K562 (cell line): ENCODE results near the gene TP53TG5. TPM values are rescaled to one million over a fixed set of nuclear protein-coding genes. Genes with fewer than 3 reads are reported as not detected.

Experiments used
- ATAC-seq: fragments of 200-7000 bp; cut with Tn5 transposase; 3 replicates; pipeline ENCODE4 v1.9.1; 2020; ENCODE audit warnings: moderate library complexity
- BruUV-seq: library from RNA; stranded (reverse); fragments of 400-500 nt; replicated peaks from 2 replicates; lab custom pipeline; 2021; lab: Mats Ljungman, UMichigan
- CTCF ChIA-PET: fragments of 300-600 bp; formaldehyde crosslinking; extraction: SDS; loops from one replicate; lab custom pipeline; 2021; ENCODE audit warnings: low intra/inter-chr PET ratio; lab: Yijun Ruan, JAX
- POLR2A ChIA-PET: fragments of 300-600, 350-650 bp; sonication (Branson Sonifier 250); formaldehyde crosslinking; extraction: SDS; loops from one replicate; lab custom pipeline; 2021; ENCODE audit warnings: antibody characterized with exemption, inconsistent platforms; lab: Yijun Ruan, JAX
- DNase-seq, 4 experiments: peaks; one replicate each; pipeline versions ENCODE4 v3.0.0 to v3.0.0-alpha.2; 2011 to 2018; ENCODE audit warnings: low spot score in 3 of 4, mixed read lengths in 3 of 4; ENCODE audit errors: extremely low read depth in 1 of 4
- FAIRE-seq: peaks from 2 replicates; lab custom pipeline; 2011; peaks lifted over from hg19 to GRCh38; lab: Jason Lieb, UNC
- H2AFZ ChIP-seq: 2 replicates; pipeline ENCODE4 v1.6.0; 2011; ENCODE audit warnings: low read depth, low read length, control low read depth, inconsistent platforms
- H3K27ac ChIP-seq: fragments of 200-600 bp; 3 replicates; pipeline ENCODE4 v1.8.0; 2011; ENCODE audit warnings: low read depth, mild to moderate bottlenecking, control low read depth, inconsistent platforms, low read length, moderate library complexity, mixed read lengths; ENCODE audit errors: extremely low read depth
- H3K27me3 ChIP-seq, 2 experiments: fragments of 300-600 bp in 1 of 2; 2 replicates in 1 of 2; 3 replicates in 1 of 2; pipeline versions ENCODE4 v1.6.0 to v1.8.0; 2011; ENCODE audit warnings: inconsistent platforms in 2 of 2, low read length in 2 of 2, mild to moderate bottlenecking in 1 of 2, mixed read lengths in 1 of 2, moderate library complexity in 1 of 2; ENCODE audit not compliant: control insufficient read depth in 2 of 2, insufficient read depth in 2 of 2
- H3K36me3 ChIP-seq: fragments of 300-600 bp; 3 replicates; pipeline ENCODE4 v1.8.0; 2011; ENCODE audit warnings: mild to moderate bottlenecking, low read length, inconsistent platforms; ENCODE audit not compliant: control insufficient read depth, insufficient read depth
- H3K4me1 ChIP-seq, 2 experiments: fragments of 200-600 bp in 1 of 2; replicated peaks in 1 of 2; 2 replicates in 1 of 2; 3 replicates in 1 of 2; pipeline versions ENCODE4 v1.5.1 to v1.8.0; 2011; ENCODE audit warnings: inconsistent platforms in 2 of 2, low read length in 2 of 2, mild to moderate bottlenecking in 1 of 2, mixed read lengths in 1 of 2, moderate library complexity in 1 of 2; ENCODE audit not compliant: control insufficient read depth in 2 of 2, insufficient read depth in 2 of 2
- H3K4me2 ChIP-seq: 2 replicates; pipeline ENCODE4 v1.6.1; 2011; ENCODE audit warnings: low read length, control low read depth, inconsistent platforms, mixed read lengths; ENCODE audit not compliant: insufficient read depth
- H3K4me3 ChIP-seq: fragments of 200-600 bp; sonication (generic), shearing (Covaris generic); 2 replicates; pipeline ENCODE4 v1.5.1; 2016; ENCODE audit warnings: control low read depth, inconsistent platforms
- H3K79me2 ChIP-seq: fragments of 200-600 bp; 3 replicates; pipeline ENCODE4 v1.8.0; 2011; ENCODE audit warnings: low read length, inconsistent platforms; ENCODE audit not compliant: control insufficient read depth, insufficient read depth
- H3K9ac ChIP-seq, 2 experiments: 2 replicates each; pipeline versions ENCODE4 v1.6.0 to v1.6.1; 2011; ENCODE audit warnings: low read depth in 2 of 2, low read length in 2 of 2, control low read depth in 1 of 2, inconsistent platforms in 1 of 2, mild to moderate bottlenecking in 1 of 2, mixed read lengths in 1 of 2; ENCODE audit not compliant: insufficient read depth in 1 of 2
- H3K9me1 ChIP-seq: one replicate; pipeline ENCODE4 v1.6.0; 2011; ENCODE audit warnings: inconsistent platforms, mild to moderate bottlenecking, low read length, moderate library complexity; ENCODE audit not compliant: control insufficient read depth, insufficient read depth
- H3K9me3 ChIP-seq: replicated peaks from 2 replicates; pipeline ENCODE4 v1.5.1; 2011; ENCODE audit warnings: low read depth, low read length, inconsistent platforms; ENCODE audit not compliant: control insufficient read depth, insufficient read depth
- H4K20me1 ChIP-seq: replicated peaks from 2 replicates; pipeline ENCODE4 v1.6.1; 2011; ENCODE audit warnings: low read length, inconsistent platforms, mixed read lengths; ENCODE audit not compliant: control insufficient read depth, insufficient read depth
- BHLHE40 ChIP-seq: IDR thresholded peaks from 2 replicates; pipeline ENCODE4 v1.6.1; 2011; ENCODE audit warnings: low read length, improper control_type of control experiment
- FOXJ3 ChIP-seq: sonication (generic); formaldehyde crosslinking; IDR thresholded peaks from 2 replicates; pipeline ENCODE4 v1.4.0; 2020; ENCODE audit warnings: mild to moderate bottlenecking, missing genetic modification reagents
- HDGF ChIP-seq: fragments of 450-650 bp; IDR thresholded peaks from 2 replicates; pipeline ENCODE4 v1.6.1; 2016
- KDM4B ChIP-seq, 2 experiments: fragments of 450-650 bp in 1 of 2; sonication (generic) in 1 of 2; IDR thresholded peaks; 2 replicates each; pipeline ENCODE4 v1.6.1; 2016 to 2017; ENCODE audit warnings: borderline replicate concordance in 2 of 2, antibody characterized with exemption in 1 of 2, low read depth in 1 of 2, mild to moderate bottlenecking in 1 of 2
- L3MBTL2 ChIP-seq: fragments of 450-650 bp; IDR thresholded peaks from 2 replicates; pipeline ENCODE4 v1.6.1; 2016; ENCODE audit warnings: mild to moderate bottlenecking, moderate library complexity
- POLR2H ChIP-seq: IDR thresholded peaks from 2 replicates; pipeline ENCODE4 v1.6.1; 2016; ENCODE audit warnings: missing genetic modification characterization, low read depth, mild to moderate bottlenecking, control low read depth, missing compliant biosample characterization, moderate library complexity
- RBM14 ChIP-seq: fragments of 200-400 bp; formaldehyde crosslinking; IDR thresholded peaks from 2 replicates; pipeline ENCODE4 v1.6.1; 2018; ENCODE audit warnings: low read depth, mild to moderate bottlenecking, low read length, moderate library complexity, borderline replicate concordance; ENCODE audit not compliant: insufficient read depth
- TAF7 ChIP-seq: fragments of 450-650 bp; IDR thresholded peaks from 2 replicates; pipeline ENCODE4 v1.6.1; 2016; ENCODE audit warnings: missing genetic modification characterization, missing compliant biosample characterization
- U2AF2 ChIP-seq: fragments of 200-400 bp; formaldehyde crosslinking; optimal IDR thresholded peaks from 2 replicates; pipeline ENCODE3; 2017; ENCODE audit warnings: low read depth, mild to moderate bottlenecking, low read length
- ZNF780A ChIP-seq: fragments of 250-450 bp; sonication (Bioruptor Pico); IDR thresholded peaks from 2 replicates; pipeline ENCODE4 v1.5.0; 2021; ENCODE audit warnings: mild to moderate bottlenecking
- WGBS: fragments of 100-300 bp; shearing (Covaris generic); methylation state at CpG from one replicate; pipeline ENCODE4 v1.1.6; 2016; ENCODE audit warnings: low coverage, mixed read lengths; ENCODE audit not compliant: insufficient coverage; ENCODE audit errors: missing lambda C conversion rate; 5-methylcytosine and 5-hydroxymethylcytosine counted together
- in situ Hi-C: fragments of 300-500 bp; cut with MboI; formaldehyde crosslinking; loops from 4 replicates; pipeline ENCODE4 v1.15.0; 2018; ENCODE audit warnings: inconsistent platforms, mixed read lengths
- intact Hi-C: fragments of 100-400 bp; cut with micrococcal nuclease; formaldehyde crosslinking; loops from 2 replicates; pipeline ENCODE4 v1.14.2; 2022
- polyA plus RNA-seq, 8 experiments: library from polyadenylated mRNA; depleted of rRNA in 4 of 8; stranded (reverse) in 5 of 8; unstranded in 3 of 8; fragments of >200 nt; fragmentation: Nextera tagmentation in 2 of 8; fragmentation: Illumina TruSeq in 1 of 8; extraction: Ambion mirVana in 2 of 8; extraction: Trizol in 1 of 8; gene quantifications; 2 replicates each; pipeline versions ENCODE4 v1.2.1 to v1.2.3, GENCODE V29; 2011 to 2014; ENCODE audit warnings: inconsistent platforms in 1 of 8, missing spikeins in 1 of 8
- total RNA-seq, 7 experiments: library from RNA; depleted of rRNA in 6 of 7; stranded (reverse); fragments of >200 nt in 6 of 7; fragmentation: Illumina TruSeq in 2 of 7; extraction: Trizol in 2 of 7; gene quantifications; 2 replicates each; pipeline versions ENCODE4 v1.2.1 to v1.2.3, GENCODE V29; 2011 to 2021; ENCODE audit warnings: low replicate concordance in 1 of 7
- TF ChIP-seq, protein P1 (sequence below): fragments of 450-650 bp; IDR thresholded peaks from 2 replicates; pipeline ENCODE4 v1.6.1; 2017; ENCODE audit warnings: antibody characterized with exemption
- TF ChIP-seq, protein P2 (sequence below): fragments of 450-650 bp; IDR thresholded peaks from 2 replicates; pipeline ENCODE4 v1.6.1; 2016; ENCODE audit warnings: missing biosample characterization, missing genetic modification characterization
- TF ChIP-seq, protein P3 (sequence below): fragments of 250-450 bp; sonication (Bioruptor Pico); IDR thresholded peaks from 2 replicates; pipeline ENCODE4 v1.9.0; 2021; ENCODE audit warnings: mild to moderate bottlenecking
- TF ChIP-seq, protein P4 (sequence below): sonication (generic); formaldehyde crosslinking; IDR thresholded peaks from 2 replicates; pipeline ENCODE4 v1.8.0; 2022; ENCODE audit warnings: mild to moderate bottlenecking, missing genetic modification reagents

The TP53TG5 gene
- total and polyA plus RNA-seq, 9 of the 15 experiments (the other 6 are each of a cell fraction or from before 2014, with no cell fraction given) = 0.04 to 0.05 (median 0.04) TPM; not detected in 6

DNA sequence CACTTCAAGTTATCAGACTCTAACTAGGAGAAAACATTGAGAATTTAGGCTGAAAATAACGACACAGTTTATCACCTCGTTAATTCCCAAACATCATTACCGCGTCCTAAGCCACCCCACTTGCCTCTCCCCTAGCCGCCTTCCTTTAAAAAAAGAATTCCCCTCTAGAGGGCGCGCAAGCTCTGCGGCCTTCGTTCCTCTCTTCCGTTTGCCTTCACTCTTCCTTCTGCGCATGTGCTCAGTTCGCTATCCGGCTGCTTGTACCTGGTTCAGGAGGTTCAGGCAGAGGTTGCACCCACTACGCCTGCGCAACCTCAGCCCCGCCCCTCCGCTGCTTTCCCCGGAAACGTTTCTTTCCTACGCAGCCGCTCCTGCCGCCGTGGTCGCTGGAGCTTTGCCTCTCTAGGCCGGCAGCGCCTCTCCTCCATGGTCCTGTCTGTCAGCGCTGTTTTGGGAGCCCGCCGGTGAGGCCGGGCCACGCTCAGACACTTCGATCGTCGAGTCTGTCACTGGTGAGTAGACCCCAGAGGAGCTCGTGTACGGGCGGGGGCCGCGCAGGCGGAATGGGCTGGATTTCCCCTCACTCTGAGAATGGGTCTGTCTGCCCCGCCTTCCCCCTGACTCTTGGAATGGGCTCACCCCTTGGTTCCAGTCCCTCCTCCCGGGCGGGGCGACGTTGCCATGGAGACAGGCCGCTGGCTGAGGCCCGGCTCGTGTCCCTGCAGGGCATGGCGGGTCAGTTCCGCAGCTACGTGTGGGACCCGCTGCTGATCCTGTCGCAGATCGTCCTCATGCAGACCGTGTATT lies 15.1 kb downstream of the TP53TG5 start, which contains the start of gene SYS1:
Gene SYS1 (plus strand): TSS at position 353 of the 807 bp plus-strand sequence. CDS start 376 bp downstream, at position 729.
- CTCF ChIA-PET = interaction anchor here (0.7 to 2.3 kb wide), 4 partner anchors 74 to 408 kb away, joined by 3 to 12 read pairs (median 4); no protein-coding TSS in a partner anchor
- Histone ChIP-seq H2AFZ (peak within 1 kb of the TSS; percentile 100), H3K36me3 (peaks cover 31% of the 10 kb centered on the region), H3K9me1 (no peaks in the 10 kb centered on the region), H3K27ac (peak within 1 kb of the TSS; percentile 98), H3K4me3 (peak within 1 kb of the TSS; percentile 81), H3K9me3 (no peaks in the 10 kb centered on the region), H3K27me3 (no peaks in the 10 kb centered on the region), H3K9ac (peak within 1 kb of the TSS; percentile 96 to 98), H3K4me1 (peaks cover 11 to 24% of the 10 kb centered on the region in 2 experiments), H4K20me1 (no peaks in the 10 kb centered on the region), H3K79me2 (peaks cover 20% of the 10 kb centered on the region), H3K4me2 (peak within 1 kb of the TSS; percentile 98)
- DNase-seq = peak; percentile 96 to 98 (median 96)
- ATAC-seq = peak; percentile 97
- no TSS peak for BruUV-seq
- peak; percentile 100 for FAIRE-seq
- in situ Hi-C loops = no loop called here
- WGBS = under 1% methylated on average over 55 of the region's 55 CpGs
- POLR2A ChIA-PET = interaction anchor here (0.7 to 2.5 kb wide), 21 partner anchors 9 to 771 kb away, joined by 3 to 38 read pairs (median 3); partner anchors contain the start of genes PCIF1, SDC4 and TP53TG5
- intact Hi-C loops = loop anchor here (2.0 to 10.0 kb wide), 3 partner anchors 40 to 612 kb away; partner anchors contain the start of gene ZNF335
- TF ChIP-seq POLR2H (tag) = peak; percentile 66
- TF ChIP-seq, protein P1, sequence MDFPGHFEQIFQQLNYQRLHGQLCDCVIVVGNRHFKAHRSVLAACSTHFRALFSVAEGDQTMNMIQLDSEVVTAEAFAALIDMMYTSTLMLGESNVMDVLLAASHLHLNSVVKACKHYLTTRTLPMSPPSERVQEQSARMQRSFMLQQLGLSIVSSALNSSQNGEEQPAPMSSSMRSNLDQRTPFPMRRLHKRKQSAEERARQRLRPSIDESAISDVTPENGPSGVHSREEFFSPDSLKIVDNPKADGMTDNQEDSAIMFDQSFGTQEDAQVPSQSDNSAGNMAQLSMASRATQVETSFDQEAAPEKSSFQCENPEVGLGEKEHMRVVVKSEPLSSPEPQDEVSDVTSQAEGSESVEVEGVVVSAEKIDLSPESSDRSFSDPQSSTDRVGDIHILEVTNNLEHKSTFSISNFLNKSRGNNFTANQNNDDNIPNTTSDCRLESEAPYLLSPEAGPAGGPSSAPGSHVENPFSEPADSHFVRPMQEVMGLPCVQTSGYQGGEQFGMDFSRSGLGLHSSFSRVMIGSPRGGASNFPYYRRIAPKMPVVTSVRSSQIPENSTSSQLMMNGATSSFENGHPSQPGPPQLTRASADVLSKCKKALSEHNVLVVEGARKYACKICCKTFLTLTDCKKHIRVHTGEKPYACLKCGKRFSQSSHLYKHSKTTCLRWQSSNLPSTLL = no peak
- TF ChIP-seq, protein P2, sequence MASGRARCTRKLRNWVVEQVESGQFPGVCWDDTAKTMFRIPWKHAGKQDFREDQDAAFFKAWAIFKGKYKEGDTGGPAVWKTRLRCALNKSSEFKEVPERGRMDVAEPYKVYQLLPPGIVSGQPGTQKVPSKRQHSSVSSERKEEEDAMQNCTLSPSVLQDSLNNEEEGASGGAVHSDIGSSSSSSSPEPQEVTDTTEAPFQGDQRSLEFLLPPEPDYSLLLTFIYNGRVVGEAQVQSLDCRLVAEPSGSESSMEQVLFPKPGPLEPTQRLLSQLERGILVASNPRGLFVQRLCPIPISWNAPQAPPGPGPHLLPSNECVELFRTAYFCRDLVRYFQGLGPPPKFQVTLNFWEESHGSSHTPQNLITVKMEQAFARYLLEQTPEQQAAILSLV = no peak
- no peak for TF ChIP-seq FOXJ3 (CRISPR knock-in tag)
- no peak for TF ChIP-seq HDGF
- TF ChIP-seq, protein P3, sequence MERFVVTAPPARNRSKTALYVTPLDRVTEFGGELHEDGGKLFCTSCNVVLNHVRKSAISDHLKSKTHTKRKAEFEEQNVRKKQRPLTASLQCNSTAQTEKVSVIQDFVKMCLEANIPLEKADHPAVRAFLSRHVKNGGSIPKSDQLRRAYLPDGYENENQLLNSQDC (CRISPR knock-in tag) = peak; percentile 75; the same call in 1 of the 2 replicates
- TF ChIP-seq U2AF2 = no peak
- peak in 1 of 2 experiments; percentile 88; a peak in 2 of 4 replicates for TF ChIP-seq KDM4B (IDR thresholded peaks at IDR 0.05; ENCODE audit: borderline replicate concordance in 2 of 2, low read depth in 1 of 2)
- TF ChIP-seq TAF7 (tag) = peak; percentile 23; the same call in 1 of the 2 replicates
- TF ChIP-seq, protein P4, sequence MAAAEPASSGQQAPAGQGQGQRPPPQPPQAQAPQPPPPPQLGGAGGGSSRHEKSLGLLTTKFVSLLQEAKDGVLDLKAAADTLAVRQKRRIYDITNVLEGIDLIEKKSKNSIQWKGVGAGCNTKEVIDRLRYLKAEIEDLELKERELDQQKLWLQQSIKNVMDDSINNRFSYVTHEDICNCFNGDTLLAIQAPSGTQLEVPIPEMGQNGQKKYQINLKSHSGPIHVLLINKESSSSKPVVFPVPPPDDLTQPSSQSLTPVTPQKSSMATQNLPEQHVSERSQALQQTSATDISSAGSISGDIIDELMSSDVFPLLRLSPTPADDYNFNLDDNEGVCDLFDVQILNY = peak; percentile 77
- TF ChIP-seq RBM14 = no peak
- peak; percentile 68 for TF ChIP-seq L3MBTL2
- TF ChIP-seq ZNF780A = no peak
- TF ChIP-seq BHLHE40 = peak; percentile 78
